CD4-positive, alpha-beta T cell treated with Interleukin-12 subunit alpha and Interleukin-12 subunit beta, for 1 hour (primary cell): ENCODE measurements around the gene ZNF212.
"Not testable (repeated sequence)": the region's sequence is repeated elsewhere in the genome, so short reads cannot be mapped to it uniquely, and the experiment has no call there.

Experiments used
- DNase-seq: peaks from one replicate; pipeline ENCODE4 v3.0.0-alpha.2; 2020

The ZNF212 gene

GRCh38 chr7:149220534-149220933 lies 18.9 kb upstream of the ZNF212 start:
- no peak for DNase-seq

GRCh38 chr7:149223176-149223575 lies 16.3 kb upstream of the ZNF212 start:
- DNase-seq: no peak

GRCh38 chr7:149223761-149224160 lies 15.7 kb upstream of the ZNF212 start:
- DNase-seq: no peak

GRCh38 chr7:149224352-149224751 lies 15.1 kb upstream of the ZNF212 start:
- no peak for DNase-seq

- DNase-seq: no peak
Observed at GRCh38 chr7:149225106-149225505, 14.3 kb upstream of the ZNF212 start.

- DNase-seq: no peak
Observed at GRCh38 chr7:149225656-149226055, 13.8 kb upstream of the ZNF212 start.

- DNase-seq: not testable (repeated sequence)
Observed at GRCh38 chr7:149226366-149226765, 13.1 kb upstream of the ZNF212 start.

GRCh38 chr7:149226840-149227494 lies 12.5 kb upstream of the ZNF212 start:
- no peak for DNase-seq

GRCh38 chr7:149228831-149229471 lies 10.5 kb upstream of the ZNF212 start:
- no peak for DNase-seq

- no peak for DNase-seq
Observed at GRCh38 chr7:149229526-149229925, 9.9 kb upstream of the ZNF212 start.

- no peak for DNase-seq
Observed at GRCh38 chr7:149232362-149232761, 7.1 kb upstream of the ZNF212 start.

- not testable (repeated sequence) for DNase-seq
Observed at GRCh38 chr7:149233655-149234204, 5.7 kb upstream of the ZNF212 start.

- DNase-seq: no peak
Observed at GRCh38 chr7:149237502-149237901, 1.9 kb upstream of the ZNF212 start.

- DNase-seq: no peak
Observed at GRCh38 chr7:149238051-149238450, 1.4 kb upstream of the ZNF212 start.

- no peak for DNase-seq
Observed at GRCh38 chr7:149240637-149241036, 1.2 kb downstream of the ZNF212 start.

GRCh38 chr7:149241696-149242095 lies 2.2 kb downstream of the ZNF212 start:
- no peak for DNase-seq

- no peak for DNase-seq
Observed at GRCh38 chr7:149245244-149245643, 5.8 kb downstream of the ZNF212 start.

- DNase-seq: no peak
Observed at GRCh38 chr7:149245744-149246143, 6.3 kb downstream of the ZNF212 start.

- no peak for DNase-seq
Observed at GRCh38 chr7:149248777-149249176, 9.3 kb downstream of the ZNF212 start.

GRCh38 chr7:149250151-149250550 lies 10.7 kb downstream of the ZNF212 start:
- DNase-seq: not testable (repeated sequence)

- DNase-seq: not testable (repeated sequence)
Observed at GRCh38 chr7:149251518-149251917, 12.1 kb downstream of the ZNF212 start.

GRCh38 chr7:149252378-149252777 lies 12.9 kb downstream of the ZNF212 start:
- DNase-seq: no peak

- DNase-seq: no peak
Observed at GRCh38 chr7:149253665-149254064, 14.2 kb downstream of the ZNF212 start.

- no peak for DNase-seq
Observed at GRCh38 chr7:149254181-149254858, 14.9 kb downstream of the ZNF212 start.
